GM13976 (cell line): ENCODE results near the gene IFITM5.

Experiments used
- DNase-seq: peaks from one replicate; pipeline ENCODE4 v3.0.0; 2012; ENCODE audit warnings: low spot score
- CTCF ChIP-seq: IDR thresholded peaks from 2 replicates; pipeline ENCODE4 v1.5.1; 2012; ENCODE audit warnings: borderline replicate concordance, mild to moderate bottlenecking; ENCODE audit not compliant: insufficient read depth; ENCODE audit errors: extremely low read depth, missing control alignments, control extremely low read depth
- in situ Hi-C: fragments of 300-500 bp; cut with MboI; formaldehyde crosslinking; loops from one replicate; pipeline ENCODE4 v1.12.0; 2022; ENCODE audit warnings: low sequenced_read_pairs, mixed read lengths, inconsistent platforms; ENCODE audit not compliant: unreplicated experiment

Gene IFITM5

DNA sequence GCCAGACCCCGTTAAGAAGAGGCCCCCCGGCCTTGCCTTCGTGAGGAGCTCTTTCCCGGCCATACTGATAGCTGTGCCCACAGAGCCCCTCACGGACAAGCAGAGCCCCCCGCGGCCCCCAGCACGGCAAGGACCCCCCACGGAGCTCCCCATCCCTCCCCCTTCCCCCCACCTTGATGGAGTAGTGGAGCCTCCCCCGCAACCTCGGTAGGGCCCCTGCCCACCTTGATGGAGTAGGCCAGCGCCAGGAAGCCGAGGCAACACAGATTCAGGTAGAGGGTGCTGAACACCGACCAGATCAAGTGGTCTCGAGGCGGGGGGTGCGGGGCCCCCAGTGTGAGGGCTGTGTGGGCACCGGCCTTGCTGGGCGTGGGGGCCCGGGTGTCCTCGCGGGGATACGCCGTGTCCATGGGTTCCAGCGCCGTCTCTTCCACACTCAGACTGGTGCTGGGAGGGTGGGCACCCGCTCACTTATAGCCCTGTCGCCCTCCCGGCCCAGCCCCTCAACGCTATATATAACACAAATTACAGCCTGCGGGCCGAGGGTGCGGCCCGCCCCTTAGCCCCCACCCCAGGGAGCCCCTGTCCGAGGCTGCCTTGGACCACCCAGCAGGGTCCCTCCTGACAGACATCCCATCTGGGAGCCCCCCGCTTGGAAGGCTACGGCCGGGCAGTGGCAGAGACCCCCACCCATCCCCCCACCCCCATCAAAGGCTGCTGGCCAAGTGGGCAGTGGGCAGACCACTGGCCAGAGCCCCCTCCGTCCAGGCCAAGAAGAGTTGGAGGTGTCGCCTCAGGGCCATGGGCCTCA lies at the start of gene IFITM5:
IFITM5 (minus strand) TSS at position 446 of the 811 bp plus-strand sequence; CDS start at position 410, 36 bp downstream.
- in situ Hi-C loops, result no loop called here
- no peak for DNase-seq

DNA sequence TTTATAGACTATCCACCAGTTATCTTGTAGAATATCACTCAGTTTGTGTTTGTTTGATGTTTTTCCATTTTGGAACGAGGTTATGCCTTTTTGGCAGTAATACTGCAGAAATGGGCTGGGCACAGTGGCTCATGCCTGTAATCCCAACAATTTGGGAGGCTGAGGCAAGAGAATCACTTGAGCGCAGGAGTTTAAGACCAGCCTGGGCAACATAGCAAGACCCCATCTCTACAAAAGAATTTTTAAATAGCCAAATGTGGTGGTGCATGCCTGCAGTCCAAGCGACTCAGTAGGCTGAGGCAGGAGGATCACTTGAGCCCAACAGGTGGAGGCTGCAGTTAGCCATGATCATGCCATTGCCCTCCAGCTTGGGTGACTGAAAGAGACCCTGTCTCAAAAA lies 47.2 kb upstream of the IFITM5 start:
- no peak for TF ChIP-seq CTCF
- in situ Hi-C loops, result no loop called here
- no peak for DNase-seq

More for the DNA sequence above, at the start of gene IFITM5:
- no peak for TF ChIP-seq CTCF

DNA sequence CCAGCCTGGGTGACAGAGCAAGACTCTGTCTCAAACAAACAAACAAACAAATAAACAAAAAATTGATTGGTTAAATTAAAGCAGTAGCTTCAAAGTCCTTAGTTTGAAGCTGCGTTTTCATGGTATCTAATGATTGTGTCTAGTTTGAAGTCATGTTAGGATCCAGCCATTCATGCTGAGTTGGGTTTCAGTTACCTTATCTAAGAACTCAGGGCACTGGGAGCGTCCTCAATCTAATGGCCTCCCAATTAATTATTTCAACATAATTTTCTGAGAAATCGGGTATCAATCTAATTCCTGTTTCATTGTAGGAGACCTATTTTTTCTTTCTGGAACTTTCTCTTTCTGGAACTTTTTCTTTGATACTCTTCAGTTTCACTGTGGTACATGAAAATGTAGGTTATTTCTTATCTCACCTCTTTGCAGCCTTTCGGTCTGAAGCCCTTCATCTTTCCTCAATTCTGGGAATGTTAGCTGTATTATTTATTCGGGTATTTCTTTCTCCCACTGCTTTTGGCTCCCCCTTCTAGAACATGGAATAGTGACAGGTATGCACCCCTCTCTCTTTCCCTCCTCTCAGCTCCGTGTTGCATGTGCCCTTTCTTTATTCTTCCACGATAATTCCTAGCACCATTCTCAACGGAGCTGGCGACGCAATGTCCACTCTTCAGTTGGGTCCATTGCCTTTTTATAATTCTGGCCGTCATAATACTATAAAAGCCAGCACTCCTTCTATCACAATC lies 45.7 kb upstream of the IFITM5 start:
- in situ Hi-C loops, result no loop called here

GRCh38 chr11:342328-342727 lies 43.0 kb upstream of the IFITM5 start:
- in situ Hi-C loops, result no loop called here
- TF ChIP-seq CTCF, result no peak
- DNase-seq, result no peak

More for the DNA sequence above, 45.7 kb upstream of the IFITM5 start:
- TF ChIP-seq CTCF, result no peak
- no peak for DNase-seq

DNA sequence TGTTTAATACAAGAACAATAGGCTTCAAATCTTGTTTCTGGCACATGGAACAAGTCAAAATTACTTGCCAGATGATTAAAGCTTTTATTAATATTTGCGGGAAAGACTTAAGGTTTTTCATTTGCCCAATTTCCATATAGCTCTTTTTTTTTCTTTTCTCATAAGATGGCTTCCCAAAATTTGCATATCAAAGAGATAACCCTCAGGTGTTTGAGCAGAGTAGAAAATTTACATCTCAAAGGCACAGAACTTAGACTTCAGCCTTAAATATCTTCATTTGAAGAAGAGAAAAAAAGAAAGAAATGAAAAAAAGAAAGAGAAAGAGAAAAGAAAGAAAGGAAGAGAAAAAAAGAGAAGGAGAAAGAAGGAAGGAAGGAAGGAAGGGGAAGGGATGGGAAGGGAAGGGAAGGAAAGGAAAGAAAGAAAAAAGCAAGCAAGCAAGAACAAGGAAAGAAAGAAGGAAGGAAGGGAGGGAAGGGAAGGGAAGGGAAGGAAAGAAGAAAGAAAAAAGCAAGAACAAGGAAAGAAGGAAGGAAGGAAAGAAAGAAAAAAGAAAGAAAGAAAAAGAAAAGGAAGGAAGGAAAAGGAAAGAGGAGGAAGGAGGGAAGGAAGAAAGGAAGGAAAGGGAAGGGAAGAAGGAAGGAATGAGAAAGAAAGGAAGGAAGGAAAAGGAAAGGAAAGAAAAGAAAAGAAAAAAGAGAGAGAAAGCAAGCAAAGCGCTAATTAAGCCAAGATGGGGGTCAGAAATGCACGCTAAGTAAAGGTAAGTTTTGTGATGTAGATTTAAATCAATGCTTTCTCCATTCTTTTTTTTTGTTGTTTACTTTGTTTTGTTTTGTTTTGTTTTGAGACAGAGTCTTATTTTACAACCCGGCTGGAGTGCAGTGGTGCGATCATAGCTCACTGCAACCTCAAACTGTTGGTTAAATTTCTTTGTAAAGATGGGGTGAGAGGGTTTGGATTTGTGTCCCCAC lies 41.5 kb upstream of the IFITM5 start:
- TF ChIP-seq CTCF, result no peak
- in situ Hi-C loops, result no loop called here
- DNase-seq, result no peak

DNA sequence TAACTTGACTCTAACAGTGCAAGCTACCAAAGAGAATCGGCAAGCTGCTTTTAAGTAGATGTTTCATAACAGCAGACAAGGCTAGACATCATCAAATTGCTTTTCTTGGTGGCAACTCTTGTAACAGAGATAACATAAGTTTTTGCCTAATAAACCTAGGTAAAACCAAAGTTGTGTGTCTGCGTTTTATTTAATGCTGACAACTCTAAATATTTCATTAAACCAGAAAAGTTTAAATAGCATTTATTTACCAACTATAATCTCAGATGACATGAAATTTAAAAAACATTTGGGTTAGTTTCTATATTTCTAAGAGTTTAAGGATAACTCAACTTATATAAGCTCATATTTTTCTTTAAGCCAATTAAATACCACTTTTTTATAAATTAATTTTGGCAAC lies 40.6 kb upstream of the IFITM5 start:
- no peak for DNase-seq
- TF ChIP-seq CTCF, result no peak
- in situ Hi-C loops, result no loop called here
